HG03196 (cell line): ENCODE results near the gene AP3M1.

ENCODE experiments used
- ATAC-seq: cut with Tn5 transposase; IDR thresholded peaks from one replicate; pipeline ENCODE4 v1.9.1; 2021; ENCODE audit not compliant: unreplicated experiment

Gene AP3M1

DNA sequence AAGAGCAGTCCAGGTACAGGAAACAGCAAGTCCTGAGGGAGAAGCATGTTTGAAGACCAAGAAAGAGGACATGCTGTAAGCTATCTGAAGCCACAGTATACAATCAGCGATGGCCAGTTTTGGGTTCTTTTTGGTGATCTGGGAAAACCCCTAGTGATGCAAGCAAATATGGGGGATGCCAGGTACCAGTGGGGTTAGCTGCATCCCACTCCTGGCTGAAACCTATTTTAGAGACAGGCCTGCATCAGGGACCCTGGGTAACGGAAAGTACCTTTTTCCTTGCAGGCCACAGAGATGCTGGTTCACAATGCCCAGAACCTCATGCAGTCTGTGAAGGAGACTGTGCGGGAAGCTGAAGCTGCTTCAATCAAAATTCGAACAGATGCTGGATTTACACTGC, 32.9 kb downstream of the AP3M1 start:
- no peak for ATAC-seq

DNA sequence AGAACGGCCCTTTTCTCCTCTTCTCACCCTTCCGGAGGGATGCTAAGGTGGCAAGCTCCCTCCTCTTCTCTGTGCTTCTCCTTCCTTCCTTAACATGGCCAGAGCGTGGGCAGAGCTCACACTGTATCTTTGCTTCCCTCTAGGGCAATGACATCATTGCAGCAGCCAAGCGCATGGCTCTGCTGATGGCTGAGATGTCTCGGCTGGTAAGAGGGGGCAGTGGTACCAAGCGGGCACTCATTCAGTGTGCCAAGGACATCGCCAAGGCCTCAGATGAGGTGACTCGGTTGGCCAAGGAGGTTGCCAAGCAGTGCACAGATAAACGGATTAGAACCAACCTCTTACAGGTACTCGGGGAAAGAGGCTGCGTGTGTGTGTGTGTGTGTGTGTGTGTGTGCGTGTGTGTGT, 36.6 kb downstream of the AP3M1 start:
- no peak for ATAC-seq

DNA sequence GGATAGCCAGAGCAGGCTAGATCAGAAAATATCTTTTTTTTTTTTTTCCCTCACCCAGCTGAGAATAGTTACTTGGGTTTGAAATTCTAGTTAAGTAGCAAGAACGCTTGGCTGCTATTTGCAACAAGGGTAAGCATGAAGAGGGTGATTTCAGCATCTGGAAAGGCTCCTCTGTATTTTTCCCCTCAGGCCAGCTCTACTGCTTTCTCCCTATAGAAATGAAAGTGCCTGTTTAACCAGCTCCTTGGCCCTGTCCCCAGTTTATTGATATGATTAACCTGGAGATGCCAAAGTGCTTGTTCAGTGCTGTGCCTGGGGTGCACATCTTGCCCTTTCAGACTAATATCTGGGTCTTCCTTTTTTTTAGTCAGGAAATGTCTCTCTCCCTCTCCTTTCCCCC, 37.1 kb downstream of the AP3M1 start:
- ATAC-seq, result no peak

DNA sequence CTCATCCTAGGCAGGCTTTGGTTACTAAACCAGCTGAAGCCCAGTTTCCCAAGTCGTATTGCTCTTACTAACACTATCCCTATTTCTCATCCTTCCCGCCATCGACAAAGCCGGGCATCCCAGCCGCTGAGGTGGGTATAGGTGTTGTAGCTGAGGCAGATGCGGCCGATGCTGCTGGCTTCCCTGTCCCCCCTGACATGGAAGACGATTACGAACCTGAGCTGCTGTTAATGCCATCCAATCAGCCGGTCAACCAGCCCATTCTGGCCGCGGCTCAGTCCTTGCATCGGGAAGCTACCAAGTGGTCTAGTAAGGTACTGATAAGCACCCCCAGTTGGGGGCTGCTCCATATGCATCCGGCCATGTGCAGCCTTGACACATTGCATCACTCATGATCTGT, 38.8 kb downstream of the AP3M1 start:
- ATAC-seq, result no peak

DNA sequence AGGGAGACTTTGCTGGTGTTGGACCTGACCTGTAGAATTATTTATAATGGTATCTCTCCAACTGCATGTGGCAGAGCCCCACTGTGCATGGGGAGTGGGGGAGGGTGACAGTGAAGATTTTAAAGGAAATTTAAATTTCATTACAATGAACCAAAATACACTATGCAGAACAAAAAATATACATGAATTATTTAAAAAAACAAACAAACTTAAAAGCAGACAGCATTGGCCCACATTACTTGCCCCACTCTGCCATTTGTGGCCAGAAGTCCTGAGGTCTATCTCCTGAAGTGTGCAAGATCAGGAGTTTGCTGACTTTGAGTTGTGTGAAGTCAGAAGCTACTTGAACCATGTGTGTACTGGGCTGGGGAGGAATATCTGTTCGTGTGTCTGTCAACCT, 40.5 kb downstream of the AP3M1 start:
- ATAC-seq, result no peak

DNA sequence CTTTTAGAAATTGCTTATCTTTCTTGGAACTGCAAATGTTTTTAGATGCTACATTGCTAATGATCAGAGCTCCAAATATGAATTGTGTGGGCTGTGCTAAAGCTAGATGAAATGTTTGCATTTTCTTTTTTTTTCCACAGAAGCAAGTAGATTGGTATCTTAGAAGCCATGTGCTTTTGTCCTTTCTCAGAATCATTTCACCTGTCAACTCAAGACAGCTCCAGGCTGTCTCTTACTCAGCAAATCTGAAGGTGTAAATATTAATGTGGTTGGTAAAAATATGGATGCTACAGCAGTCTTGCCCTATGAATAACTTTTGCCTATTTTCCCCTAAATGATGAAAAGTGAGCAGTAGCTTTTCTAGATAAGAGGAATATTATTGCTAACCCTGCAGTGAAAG, 41.2 kb downstream of the AP3M1 start:
- ATAC-seq, result no peak

DNA sequence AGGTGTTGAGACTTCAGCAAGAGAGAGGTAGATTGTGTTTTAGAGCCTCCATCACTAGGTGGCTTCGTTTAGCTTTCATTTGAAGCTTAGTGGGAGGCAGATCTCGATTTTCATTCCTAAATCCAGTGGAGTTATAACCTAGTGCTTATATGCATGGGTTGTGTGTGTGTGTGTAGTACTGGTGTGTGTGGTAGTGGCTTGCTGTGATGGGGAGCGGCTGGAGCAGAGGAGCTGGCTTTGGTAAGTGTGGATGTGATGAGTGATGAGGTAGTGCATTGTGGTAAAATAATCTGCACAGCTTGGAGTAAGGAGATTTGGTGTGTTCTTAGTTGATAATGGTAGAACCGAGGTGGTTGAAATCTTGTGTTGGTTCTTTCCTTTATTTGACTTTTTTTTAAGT, 43.2 kb downstream of the AP3M1 start:
- ATAC-seq, result no peak

DNA sequence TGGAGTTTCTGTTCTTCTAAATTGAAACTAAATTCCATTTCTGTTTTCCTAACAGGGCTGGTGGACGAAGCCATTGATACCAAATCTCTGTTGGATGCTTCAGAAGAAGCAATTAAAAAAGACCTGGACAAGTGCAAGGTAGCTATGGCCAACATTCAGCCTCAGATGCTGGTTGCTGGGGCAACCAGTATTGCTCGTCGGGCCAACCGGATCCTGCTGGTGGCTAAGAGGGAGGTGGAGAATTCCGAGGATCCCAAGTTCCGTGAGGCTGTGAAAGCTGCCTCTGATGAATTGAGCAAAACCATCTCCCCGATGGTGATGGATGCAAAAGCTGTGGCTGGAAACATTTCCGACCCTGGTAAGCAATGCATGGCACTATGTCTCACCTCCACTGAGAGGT, 45.6 kb downstream of the AP3M1 start:
- ATAC-seq, result no peak

DNA sequence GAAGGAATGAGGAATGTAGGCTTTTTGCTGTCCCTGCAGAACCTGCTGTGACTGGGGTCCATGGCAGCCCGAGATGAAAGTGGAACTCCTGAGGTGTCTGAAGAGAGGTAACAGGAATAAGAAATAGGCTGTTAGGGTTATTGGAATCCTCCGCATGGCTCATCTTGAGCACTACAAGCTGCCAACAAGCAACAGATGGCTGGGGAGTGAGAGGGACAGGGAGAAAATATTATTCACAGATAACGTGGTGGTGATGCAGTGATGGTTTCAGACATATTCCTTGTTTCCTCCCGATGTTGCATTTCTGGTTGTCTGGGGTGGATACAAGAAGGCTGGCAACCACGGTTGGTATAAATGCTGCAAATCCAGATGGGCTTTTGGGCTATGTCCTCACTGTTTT, 46.1 kb downstream of the AP3M1 start:
- ATAC-seq, result no peak

DNA sequence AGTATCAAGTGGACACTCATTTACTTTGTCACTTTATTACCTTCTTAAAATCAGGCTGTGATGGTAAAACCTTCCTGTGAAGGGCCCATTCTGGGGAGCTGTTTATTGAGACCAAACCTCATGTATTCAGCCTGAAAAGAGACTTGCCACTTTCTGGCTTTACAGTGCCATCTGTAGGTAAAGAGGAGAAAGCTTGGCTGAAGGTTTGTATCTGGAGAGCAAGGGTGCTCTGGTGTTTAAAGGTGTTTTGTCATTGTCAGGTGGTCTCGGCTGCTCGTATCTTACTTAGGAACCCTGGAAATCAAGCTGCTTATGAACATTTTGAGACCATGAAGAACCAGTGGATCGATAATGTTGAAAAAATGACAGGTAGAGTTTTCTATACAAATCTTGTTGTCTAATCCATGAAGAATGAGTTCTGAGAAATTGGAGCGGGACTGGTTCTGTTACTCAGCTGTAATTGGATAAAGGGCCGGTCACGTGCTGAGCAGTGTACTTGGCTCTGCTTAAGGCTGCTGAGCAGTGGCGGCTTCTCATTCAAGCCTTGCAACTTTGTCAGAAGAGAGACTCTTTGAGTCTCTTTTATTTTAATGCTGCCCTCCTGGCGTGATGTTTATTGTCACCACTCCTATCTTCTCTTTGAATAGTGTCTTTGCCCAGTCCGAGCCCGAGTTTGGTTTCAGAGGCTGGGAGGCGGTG, 46.9 kb downstream of the AP3M1 start:
- ATAC-seq, result no peak

DNA sequence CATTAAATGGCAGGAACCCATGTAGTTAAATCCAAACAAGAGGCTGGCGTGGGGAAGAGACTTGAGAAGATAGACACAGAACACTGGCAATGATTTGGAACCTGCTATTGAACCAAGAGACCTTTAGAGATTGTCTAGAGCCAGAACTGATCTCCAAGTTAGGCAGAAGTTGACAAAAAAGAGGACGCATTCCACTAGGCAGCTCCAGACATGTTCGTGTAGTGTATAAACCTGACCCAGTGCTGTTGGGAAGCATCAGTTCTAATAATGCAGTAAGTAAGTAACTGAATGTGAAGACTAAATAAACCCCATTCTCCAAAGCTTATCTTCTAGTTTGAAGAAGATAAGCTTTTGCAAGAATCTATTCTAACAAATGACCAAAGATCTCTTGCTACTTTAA, 50.8 kb downstream of the AP3M1 start:
- no peak for ATAC-seq

DNA sequence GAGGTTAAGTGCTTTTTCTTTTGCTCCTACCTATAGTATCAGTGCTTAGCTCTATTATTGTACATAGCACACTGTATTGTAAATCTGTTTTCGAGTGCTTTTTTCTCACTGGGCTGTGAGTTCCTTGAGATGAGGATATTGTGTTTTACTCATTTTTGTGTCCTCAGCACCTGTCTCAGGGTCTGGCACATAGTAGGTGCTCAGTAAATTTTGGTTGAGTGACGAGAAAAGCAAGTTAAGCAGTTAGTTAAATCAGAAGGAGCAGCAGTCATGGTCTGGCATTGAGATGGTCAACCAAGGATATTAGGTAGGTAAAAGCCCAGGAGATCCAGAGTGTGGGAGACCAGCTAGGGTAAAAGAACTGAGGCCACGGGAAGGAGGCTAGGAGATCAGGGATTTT, 51.2 kb downstream of the AP3M1 start:
- ATAC-seq, result no peak

DNA sequence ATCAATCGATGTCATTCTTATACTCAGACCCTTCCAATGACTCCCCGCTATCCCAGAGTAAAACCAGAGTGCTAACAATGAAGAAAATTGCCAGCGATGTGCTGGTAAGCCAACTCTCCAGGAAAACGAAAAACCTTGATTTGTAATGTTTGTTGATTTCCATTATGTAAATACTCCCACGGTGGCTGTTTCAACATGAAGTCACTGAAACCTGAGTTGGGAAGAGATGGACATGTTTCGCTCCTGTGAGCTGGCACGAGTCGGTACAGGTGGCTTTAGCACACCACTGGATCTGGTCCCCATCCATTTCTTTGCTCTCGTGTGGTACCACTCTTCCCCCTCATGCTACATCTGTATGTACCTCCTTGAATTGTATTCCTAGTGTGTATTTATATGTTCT, 52.9 kb downstream of the AP3M1 start:
- no peak for ATAC-seq

DNA sequence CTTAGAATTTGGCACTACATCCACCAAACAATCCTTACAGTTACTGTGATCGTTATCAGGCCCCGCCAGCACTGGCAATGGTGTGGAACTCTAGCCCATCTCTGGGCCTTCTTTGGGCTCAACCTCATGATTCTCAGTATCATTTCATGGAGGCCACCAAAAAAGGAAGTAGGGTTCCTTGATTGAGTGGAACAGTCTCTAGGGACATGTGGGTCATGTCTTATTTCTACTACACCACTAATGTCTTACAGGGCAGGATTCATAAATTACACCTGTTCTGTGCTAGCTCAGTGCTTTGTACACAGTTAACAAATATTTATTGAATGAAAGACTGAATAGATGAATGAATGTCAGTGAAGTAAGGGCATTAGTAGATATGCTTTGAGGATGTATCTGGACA, 53.9 kb downstream of the AP3M1 start:
- ATAC-seq, result peak; percentile 93

DNA sequence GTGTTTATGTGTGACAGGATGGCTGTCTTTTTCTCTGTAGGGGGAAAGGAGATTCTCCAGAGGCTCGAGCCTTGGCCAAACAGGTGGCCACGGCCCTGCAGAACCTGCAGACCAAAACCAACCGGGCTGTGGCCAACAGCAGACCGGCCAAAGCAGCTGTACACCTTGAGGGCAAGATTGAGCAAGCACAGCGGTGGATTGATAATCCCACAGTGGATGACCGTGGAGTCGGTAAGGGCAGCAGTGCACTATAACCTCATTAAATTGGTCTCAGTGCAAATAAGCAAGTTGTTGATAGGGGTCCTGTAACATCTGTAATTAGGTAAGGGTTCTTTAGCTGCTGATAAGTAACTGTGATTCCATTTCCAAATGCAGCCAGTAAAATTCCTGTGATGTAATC, 56.4 kb downstream of the AP3M1 start:
- ATAC-seq, result no peak

DNA sequence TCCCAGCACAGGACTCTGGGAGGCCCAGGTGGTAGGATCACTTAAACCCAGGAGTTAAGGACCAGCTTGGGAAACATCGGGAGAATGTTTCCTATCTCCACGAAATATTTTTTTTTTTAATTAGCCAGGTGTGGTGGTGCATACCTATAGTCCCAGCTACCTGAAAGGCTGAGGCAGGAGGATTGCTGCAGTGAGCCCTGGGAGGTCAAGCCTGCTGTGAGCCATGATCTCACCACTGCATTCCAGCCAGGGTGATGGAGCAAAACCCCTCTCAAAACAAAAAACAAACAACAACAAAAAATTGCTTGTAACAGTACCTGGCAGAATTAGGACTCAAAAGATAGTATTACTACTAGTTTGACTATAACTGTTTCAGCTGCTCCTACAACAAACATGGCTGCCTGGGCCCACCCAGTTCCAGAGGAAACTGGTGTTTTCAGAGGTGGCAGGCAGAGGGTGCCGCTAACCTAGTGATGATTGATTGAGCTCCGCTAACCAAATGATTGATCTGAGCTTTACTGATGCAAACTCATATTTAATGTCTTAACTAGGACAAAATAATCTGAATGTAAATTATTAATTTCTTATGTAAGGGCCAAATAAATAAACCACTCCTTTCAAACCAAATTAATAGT, 57.0 kb downstream of the AP3M1 start:
- no peak for ATAC-seq

DNA sequence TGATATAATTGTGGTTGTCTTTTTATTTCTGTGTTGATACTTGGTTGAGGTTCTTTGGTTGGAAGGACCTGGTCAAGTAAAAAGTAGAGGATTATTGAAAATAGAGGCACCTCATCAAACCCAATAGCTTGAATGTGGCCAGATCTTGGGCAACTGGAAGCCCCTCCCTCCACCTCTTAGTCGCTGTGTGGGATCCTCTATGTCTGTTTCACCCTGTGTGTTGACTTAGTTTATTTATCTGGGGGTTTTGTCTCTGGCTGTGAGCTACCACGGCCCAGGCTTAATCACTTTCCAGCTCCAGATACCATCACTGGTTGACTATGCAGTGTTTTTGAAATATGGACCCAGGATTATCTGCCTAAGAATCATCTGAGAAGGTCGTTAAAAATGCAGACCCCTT, 58.3 kb downstream of the AP3M1 start:
- no peak for ATAC-seq

DNA sequence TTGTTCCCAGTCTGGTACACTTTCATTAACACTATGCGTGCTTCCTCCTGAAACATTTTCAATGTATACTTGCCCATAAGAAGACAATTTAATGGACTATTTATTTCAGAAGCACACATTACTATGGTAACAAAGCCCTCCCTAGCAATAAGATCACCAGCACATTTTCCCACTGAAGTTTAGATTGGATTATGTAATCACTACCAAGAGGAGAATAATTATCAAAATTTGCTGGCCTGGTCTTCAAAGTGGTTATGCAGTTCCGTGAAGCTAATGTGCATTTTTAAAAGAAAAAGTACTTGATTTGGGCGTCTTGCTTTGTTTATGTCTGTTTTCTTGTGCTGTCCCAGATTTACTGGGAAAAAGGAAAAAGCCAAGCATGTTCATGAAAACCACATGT, 61.9 kb downstream of the AP3M1 start:
- ATAC-seq, result no peak

DNA sequence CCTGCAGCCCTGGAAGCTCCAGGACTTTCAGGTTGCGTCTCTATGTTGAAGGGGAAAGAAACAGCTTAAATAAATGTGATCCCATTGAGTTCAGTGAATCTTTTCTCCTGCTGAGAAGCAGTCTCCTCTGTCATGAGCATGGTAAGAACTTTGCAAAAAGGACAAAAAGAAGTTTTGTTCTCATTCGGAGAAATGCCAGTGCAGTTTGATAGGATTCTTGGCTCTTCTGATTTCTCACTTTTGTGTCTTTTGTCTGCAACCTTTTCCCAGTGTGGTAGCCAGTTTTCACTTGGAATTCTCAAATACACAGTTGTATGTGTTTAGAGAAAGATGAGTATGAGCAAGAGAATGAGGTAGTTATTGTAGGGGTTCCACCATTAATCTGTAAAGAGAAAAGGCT, 64.3 kb downstream of the AP3M1 start:
- no peak for ATAC-seq

DNA sequence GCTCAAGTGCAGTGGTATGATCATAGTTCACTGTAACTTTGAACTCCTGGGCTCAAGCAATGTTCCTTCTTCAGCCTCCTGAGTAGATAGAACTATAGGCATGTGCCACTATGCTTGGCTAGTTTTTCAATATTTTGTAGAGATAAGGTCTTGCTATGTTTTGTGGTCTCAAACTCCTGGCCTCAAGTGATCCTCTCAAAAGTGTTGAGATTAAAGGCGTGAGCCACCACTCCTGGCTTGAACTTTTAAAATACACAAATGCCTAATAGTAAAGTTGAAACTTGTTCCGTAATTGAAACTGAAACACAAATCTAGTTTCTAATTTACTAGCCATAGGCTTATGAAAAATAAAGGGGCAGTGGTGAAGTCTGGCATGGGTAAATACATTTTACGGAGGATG, 65.7 kb downstream of the AP3M1 start:
- no peak for ATAC-seq

DNA sequence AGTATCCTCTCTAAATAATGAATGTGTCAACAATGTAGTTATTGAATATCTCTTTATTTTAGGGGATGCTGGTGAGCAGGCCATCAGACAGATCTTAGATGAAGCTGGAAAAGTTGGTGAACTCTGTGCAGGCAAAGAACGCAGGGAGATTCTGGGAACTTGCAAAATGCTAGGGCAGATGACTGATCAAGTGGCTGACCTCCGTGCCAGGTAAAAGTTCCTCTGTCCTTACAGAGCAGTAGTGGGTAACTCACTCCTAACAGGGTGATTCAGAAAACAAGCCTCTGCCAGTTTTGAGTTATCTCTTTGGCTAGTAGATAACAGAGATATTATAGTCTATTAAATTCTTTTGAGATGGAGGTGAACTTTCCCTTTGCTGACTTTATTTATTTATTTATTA, 67.3 kb downstream of the AP3M1 start:
- no peak for ATAC-seq

DNA sequence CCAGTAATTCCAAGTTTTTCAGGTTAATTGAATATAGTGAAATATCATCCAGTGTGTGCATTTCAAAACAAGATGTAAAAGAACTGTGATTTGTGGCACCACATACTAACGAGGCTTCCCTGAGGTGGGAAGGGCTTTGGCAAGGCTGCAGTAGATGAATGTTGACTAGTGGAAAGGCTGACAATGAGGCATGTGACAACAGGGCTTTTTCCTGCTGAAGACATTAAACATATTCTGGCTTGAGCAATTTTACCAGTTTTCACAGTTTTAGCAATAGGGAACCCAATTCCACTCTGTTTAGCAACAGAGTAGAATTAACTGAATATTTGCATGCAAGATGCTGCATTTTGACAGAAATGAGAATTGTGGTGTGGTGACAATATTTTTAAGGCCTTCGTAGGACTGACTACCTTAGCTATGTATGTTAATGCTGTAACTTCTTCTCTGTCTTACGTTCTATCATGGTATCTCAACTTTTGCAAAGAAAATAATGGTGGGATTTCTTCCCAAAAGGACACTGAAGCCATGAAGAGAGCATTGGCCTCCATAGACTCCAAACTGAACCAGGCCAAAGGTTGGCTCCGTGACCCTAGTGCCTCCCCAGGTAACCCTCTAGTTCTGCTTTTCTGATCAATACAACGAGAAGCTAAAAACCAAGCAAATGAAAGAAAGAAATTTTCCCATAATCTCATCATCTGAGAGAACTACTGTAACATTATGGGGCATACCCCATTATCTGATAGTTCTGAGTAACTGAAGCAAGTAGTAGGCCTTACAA, 68.5 kb downstream of the AP3M1 start:
- ATAC-seq, result no peak
